ENCODE results near the gene BRD3OS.
"Not testable (repeated sequence)": the region's sequence is repeated elsewhere in the genome, so short reads cannot be mapped to it uniquely, and the experiment has no call there.

BRD3OS gene

DNA sequence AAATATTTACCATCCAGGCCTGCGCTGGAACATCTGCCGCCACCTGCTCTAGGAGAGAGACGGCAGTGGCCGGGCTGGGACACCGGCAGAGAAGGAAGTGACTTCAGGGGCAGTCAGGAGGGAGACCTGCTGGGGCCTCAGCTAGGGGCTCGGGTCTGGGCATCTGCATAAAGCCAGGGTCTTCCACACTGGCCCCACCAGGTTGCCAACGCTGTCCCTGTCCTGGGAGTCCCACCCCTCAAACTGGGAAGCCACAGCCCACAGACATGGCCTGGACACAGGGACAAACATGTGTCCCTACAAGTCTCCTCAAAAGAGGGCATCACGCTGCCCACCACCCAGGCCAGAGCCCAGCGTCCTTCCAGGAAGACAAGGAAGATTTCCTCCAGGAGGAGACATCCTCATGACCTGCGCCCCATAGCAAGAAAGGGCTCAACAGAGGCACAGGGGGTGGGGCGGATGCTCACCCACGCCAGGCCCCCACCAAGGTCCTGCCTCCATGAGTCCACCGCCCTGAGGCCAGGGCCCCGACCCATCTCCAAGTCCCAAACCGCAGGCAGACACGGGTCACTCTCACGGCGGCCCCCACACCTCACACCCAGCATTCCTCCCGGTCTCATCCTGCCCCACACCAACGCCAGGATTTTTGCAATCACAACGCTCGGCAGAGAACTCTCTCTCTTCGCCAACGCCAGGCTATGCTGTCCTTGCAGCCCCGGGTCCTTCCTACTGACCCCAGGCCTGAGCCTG is 42.1 kb upstream of the BRD3OS start:
- H3K9me3 ChIP-seq (ENCODE audit: control insufficient read depth, insufficient read depth, low read length): no peaks in the 10 kb centered on the region
- H3K36me3 ChIP-seq (ENCODE audit: insufficient read depth, low read length): no peaks in the 10 kb centered on the region
- no peak overlapping the region for H3K9ac ChIP-seq (ENCODE audit: low read depth, low read length)
- H3K4me1 ChIP-seq (ENCODE audit: insufficient read depth, low read length): no peaks in the 10 kb centered on the region; the same call in 1 of the 2 replicates

GRCh38 chr9:133986061-133986460 is 39.2 kb upstream of the BRD3OS start:
- no peaks in the 10 kb centered on the region for H3K36me3 ChIP-seq (ENCODE audit: insufficient read depth, low read length)
- H3K4me1 ChIP-seq (ENCODE audit: insufficient read depth, low read length): no peaks in the 10 kb centered on the region; the same call in 1 of the 2 replicates
- H3K9ac ChIP-seq (ENCODE audit: low read depth, low read length): no peak overlapping the region
- no peaks in the 10 kb centered on the region for H3K9me3 ChIP-seq (ENCODE audit: control insufficient read depth, insufficient read depth, low read length)

DNA sequence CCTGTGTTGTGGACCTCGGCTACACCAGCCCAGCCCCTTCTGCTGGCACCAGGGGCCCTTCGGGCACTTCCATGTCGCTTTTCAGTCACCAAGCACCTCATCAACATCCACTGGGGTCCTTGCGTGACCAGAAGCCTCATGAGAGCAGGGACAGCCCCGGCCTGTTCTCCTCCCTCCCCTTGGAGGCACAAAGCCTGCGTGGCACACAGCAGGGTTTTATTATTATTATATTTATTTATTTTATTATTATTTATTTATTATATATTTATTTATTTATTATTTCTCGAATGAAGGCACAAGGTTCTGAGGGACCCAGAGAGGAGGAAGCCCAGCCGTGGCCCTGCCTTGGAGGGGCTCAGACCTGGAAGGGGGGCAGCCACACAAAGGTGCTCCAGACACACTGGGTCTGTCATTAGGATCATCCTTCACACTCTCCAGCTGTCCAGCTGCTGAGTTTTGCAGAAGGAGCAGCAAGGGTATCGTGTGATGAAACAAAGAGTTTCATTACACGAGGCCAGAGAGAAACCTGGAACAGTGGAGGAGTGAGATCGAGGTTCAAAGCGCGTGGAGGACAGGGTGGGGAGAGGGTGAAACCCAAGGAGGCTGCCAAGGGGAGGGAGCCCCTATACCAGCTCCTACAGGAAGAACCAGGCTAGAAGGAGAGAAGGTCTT is 38.4 kb upstream of the BRD3OS start:
- H3K4me1 ChIP-seq (ENCODE audit: insufficient read depth, low read length): no peaks in the 10 kb centered on the region; the same call in 1 of the 2 replicates
- no peak overlapping the region for H3K9ac ChIP-seq (ENCODE audit: low read depth, low read length)
- no peaks in the 10 kb centered on the region for H3K9me3 ChIP-seq (ENCODE audit: control insufficient read depth, insufficient read depth, low read length)
- H3K36me3 ChIP-seq (ENCODE audit: insufficient read depth, low read length): no peaks in the 10 kb centered on the region

- Histone ChIP-seq H3K4me1 (ENCODE audit: insufficient read depth, low read length) (no peaks in the 10 kb centered on the region; the same call in 1 of the 2 replicates), H3K9me3 (ENCODE audit: control insufficient read depth, insufficient read depth, low read length) (no peaks in the 10 kb centered on the region), H3K36me3 (ENCODE audit: insufficient read depth, low read length) (no peaks in the 10 kb centered on the region), H3K9ac (ENCODE audit: low read depth, low read length) (no peak overlapping the region)
Measured at GRCh38 chr9:133987446-133987788, 37.9 kb upstream of the BRD3OS start.

DNA sequence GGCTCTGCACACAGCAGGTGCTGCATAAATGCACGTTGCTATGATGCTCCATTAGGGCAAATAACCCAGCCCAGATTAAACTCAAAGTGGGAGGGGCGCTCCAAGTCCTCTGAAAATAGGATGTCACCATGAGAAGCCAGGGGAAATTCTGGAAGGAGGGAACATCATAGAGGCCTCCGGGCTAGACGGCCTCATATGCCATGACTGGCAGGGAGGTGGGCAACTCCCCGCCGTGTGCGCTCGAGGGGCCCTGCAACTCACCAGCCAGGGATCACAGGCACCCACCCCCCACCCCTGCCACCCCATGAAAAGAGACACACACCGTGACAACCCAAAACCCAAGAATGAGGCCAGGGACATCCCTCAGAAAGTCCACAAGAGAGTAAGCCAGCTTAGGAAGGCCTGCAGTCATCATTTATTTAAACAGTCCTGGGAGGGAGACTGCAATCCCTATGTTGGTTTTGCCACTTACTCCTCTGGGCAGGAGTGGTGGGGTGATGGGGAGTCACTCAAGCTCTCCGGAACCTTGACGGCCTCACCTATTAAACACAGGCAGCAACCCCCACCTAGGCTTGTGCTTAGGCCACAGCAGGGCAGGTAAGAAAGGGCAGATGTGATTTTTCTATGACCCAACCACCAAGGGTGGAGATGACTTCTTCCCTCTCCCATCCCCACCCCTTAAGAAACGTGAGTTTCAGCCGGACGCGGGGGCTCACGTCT is 37.2 kb upstream of the BRD3OS start:
- no peak overlapping the region for H3K9ac ChIP-seq (ENCODE audit: low read depth, low read length)
- H3K36me3 ChIP-seq (ENCODE audit: insufficient read depth, low read length): no peaks in the 10 kb centered on the region
- H3K9me3 ChIP-seq (ENCODE audit: control insufficient read depth, insufficient read depth, low read length): no peaks in the 10 kb centered on the region
- H3K4me1 ChIP-seq (ENCODE audit: insufficient read depth, low read length): no peaks in the 10 kb centered on the region; the same call in 1 of the 2 replicates

- not testable (repeated sequence) for H3K9ac ChIP-seq (ENCODE audit: low read depth, low read length); H3K4me1 ChIP-seq (ENCODE audit: insufficient read depth, low read length); H3K9me3 ChIP-seq (ENCODE audit: control insufficient read depth, insufficient read depth, low read length); H3K36me3 ChIP-seq (ENCODE audit: insufficient read depth, low read length)
Measured at GRCh38 chr9:133988771-133989170, 36.5 kb upstream of the BRD3OS start.

DNA sequence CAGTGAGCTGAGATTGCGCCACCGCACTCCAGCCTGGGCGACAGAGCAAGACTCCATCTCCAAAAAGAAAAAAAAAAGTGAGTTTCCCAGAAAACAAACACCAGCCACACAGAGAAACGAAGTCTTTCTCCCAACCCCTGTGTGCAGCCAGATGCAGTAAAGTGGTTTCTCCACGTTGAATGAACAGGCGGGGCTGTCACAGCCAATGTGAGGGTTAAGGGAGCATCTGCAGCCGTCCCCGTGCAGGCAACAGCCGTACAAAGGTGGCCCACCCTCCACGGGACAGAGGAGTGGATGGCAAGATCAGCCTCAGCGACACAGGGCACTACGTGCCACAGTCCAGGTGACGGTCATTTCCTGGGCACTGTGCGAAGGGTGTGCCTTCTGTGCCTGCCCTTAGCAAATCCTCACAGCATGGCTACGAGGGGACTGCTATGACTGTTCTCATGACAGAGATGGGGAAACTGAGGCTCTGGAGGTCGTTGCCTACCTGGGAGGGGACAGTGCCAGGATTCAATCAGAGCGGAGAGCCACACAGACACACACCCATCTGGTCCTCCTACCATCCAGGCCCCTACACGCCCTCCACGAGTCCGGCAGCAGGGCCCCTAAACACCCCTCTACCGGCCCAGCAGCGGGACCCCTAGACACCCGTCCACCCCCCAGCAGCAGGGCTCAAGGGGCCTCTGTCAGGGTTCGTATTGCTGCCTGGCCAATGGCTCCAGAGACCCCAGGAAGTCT is 35.5 kb upstream of the BRD3OS start:
- Histone ChIP-seq H3K9ac (ENCODE audit: low read depth, low read length) (peak overlapping the region; percentile 88; the same call in 1 of the 2 replicates), H3K4me1 (ENCODE audit: insufficient read depth, low read length) (peaks cover 6% of the 10 kb centered on the region; the same call in 1 of the 2 replicates), H3K36me3 (ENCODE audit: insufficient read depth, low read length) (no peaks in the 10 kb centered on the region), H3K9me3 (ENCODE audit: control insufficient read depth, insufficient read depth, low read length) (no peaks in the 10 kb centered on the region)

DNA sequence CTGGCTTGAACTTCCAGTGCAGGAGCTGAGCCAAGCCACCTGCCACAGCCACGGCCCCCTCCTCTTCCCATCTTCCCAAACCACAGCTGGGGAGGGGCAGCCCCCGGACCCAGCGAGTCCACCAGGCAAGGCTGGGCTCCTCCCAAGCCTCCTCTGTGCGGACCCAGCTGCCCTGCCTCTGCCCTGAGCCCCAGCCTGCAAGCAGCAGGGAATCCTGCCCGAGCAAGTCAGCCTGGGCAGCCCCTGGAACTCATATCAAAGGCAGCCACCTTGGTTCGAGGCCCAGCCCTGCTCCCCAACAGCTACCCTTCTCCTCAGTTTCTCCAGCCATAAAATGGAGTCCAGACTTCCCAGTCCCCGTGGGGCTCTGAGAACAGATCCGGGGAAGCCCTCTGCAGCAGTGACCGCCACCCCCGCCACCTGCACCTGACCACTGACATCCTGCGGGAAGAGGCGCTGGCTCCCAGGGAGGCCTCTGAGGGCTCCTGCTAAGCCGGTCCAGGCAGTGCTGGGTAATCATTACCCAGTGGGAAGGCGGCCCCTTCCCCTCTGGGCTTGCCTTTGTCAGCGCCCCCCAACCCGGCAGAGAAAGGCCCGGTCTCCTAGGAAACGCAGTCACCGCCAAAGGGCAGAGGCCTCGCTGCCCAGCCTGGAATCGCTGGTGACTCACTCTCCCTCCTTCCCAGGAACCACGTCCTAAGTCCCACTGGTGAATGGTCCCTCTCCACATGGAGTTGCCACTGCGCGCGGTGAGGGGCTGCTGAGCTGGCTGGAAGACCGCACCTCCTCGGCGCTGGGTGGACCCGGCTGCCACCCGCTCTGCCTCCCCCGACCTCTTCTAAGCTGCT is 34.7 kb upstream of the BRD3OS start:
- peaks cover 6% of the 10 kb centered on the region; the same call in 1 of the 2 replicates for H3K4me1 ChIP-seq (ENCODE audit: insufficient read depth, low read length)
- H3K9ac ChIP-seq (ENCODE audit: low read depth, low read length): peak overlapping the region; percentile 88
- no peaks in the 10 kb centered on the region for H3K36me3 ChIP-seq (ENCODE audit: insufficient read depth, low read length)
- H3K9me3 ChIP-seq (ENCODE audit: control insufficient read depth, insufficient read depth, low read length): no peaks in the 10 kb centered on the region

DNA sequence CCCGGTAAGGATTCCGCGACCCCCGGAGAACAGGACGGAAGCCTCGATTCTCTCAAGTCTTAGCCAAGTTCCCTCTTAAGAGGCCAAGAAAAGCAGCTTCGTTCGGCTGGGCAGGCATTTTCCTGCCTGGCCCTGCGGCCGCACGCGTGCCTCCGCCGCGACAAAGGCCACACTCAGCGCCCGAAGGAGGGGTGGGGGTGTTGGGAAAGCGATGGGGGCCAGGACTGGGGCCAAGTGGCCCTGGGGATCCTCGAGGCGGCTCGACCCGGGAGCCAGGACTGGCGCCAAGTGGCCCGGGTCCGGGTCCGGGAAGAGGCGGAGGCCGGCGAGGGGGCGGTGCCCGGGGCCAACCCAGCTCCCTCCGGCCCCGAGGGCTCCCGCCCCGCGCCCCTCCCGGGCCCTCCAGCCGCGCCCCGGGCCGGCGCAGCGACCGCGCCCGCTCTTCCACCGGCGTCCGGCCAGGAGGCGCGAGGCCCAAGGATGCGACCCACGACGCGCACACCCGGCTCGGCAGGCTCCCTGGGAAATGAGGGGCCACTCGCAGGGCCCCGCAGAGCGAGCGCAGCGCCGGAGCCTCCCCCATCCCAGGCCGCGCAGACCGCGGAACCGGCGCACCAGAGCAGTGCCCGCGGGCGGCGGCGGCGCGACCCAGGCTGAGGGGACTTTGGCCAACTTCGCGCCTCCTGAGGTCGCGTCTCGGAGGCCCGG is 33.9 kb upstream of the BRD3OS start:
- Histone ChIP-seq H3K4me1 (ENCODE audit: insufficient read depth, low read length) (peaks cover 6% of the 10 kb centered on the region; the same call in 1 of the 2 replicates), H3K9me3 (ENCODE audit: control insufficient read depth, insufficient read depth, low read length) (no peaks in the 10 kb centered on the region), H3K9ac (ENCODE audit: low read depth, low read length) (peak overlapping the region; percentile 88), H3K36me3 (ENCODE audit: insufficient read depth, low read length) (no peaks in the 10 kb centered on the region)

- H3K9me3 ChIP-seq (ENCODE audit: control insufficient read depth, insufficient read depth, low read length): no peaks in the 10 kb centered on the region
- H3K4me1 ChIP-seq (ENCODE audit: insufficient read depth, low read length): peaks cover 6% of the 10 kb centered on the region; the same call in 1 of the 2 replicates
- no peaks in the 10 kb centered on the region for H3K36me3 ChIP-seq (ENCODE audit: insufficient read depth, low read length)
- peak within 1 kb of the TSS; percentile 96 for H3K9ac ChIP-seq (ENCODE audit: low read depth, low read length)
Measured at GRCh38 chr9:133991964-133992779, 33.1 kb upstream of the BRD3OS start, which contains the start of gene VAV2. VAV2 (minus strand) TSS chr9:133992324; CDS start chr9:133992278, 46 bp downstream.

DNA sequence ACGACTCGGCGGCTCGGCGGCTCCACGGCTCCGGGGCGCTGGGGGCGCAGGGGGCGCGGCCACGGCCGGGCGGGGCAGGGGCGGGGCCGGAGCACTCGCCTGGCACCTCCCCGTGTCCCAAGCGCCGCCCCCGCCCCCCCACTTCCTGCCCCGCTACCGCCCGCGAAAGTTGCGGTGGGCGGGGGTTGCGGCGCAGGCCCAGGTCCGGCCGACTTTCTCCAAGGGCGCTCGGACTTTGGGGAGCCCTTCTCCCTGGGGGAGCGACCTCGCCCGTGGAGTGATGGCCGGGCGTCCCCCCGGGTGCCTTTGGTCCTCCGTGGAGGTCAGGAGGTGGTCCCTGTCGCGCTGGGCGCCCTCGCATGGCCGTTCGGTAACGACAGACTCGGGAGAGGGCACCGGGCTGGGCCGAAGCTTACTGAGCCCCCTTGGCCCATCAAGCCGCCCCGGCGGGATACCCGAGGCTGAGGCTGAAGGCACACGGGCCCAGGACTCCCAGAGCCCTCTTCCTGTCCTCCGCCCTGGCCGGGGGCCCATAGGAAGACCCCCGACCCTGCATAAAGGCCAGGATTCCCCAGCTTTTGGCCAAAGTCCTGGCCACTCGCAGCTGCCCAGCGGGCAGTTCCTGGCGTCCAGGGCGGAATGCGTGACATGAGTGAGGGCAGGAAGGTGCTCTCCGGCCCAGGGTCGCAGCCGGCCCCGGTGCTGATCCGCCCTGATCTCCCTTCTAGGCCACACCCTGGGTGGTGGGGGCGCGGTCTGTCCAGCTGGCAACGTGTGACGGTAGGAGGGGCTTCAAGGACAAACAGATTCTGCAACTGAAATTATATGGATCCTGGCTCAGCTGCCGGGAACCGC is 32.3 kb upstream of the BRD3OS start:
- Histone ChIP-seq H3K36me3 (ENCODE audit: insufficient read depth, low read length) (no peaks in the 10 kb centered on the region), H3K4me1 (ENCODE audit: insufficient read depth, low read length) (peaks cover 6% of the 10 kb centered on the region; the same call in 1 of the 2 replicates)

More for the DNA sequence above, 32.3 kb upstream of the BRD3OS start:
- Histone ChIP-seq H3K9ac (ENCODE audit: low read depth, low read length) (peak overlapping the region; percentile 96), H3K9me3 (ENCODE audit: control insufficient read depth, insufficient read depth, low read length) (no peaks in the 10 kb centered on the region)

Data from ES-I3 (cell line).